Measurements from ENCODE around the gene SIRT3.
A peak's percentile ranks its signal among the peaks of the same experiment; 100 is the strongest.
"Not testable (repeated sequence)": the region's sequence is repeated elsewhere in the genome, so short reads cannot be mapped to it uniquely, and the experiment has no call there.

Gene SIRT3

DNA sequence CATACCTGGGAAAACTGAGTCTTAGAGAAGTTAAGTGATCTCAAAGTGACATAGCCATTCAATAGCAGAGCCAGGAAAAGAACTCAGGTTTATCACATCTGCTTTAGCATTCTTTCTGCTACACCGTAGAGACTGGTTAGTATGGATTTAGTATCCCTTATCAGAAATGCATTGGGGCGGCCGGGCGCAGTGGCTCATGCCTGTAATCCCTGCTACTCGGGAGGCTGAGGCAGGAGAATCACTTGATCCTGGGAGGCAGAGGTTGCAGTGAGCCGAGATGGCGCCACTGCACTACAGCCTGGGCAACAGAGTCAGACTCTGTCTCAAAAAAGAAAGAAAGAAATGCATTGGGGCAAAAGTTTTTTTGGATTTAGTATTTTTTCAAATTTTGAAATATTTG is 2.2 kb upstream of the SIRT3 start:
- not testable (repeated sequence) for DNase-seq

- peak; percentile 92 for DNase-seq
These were observed 929 bp upstream of the SIRT3 start, which contains the start of gene PSMD13 for GRCh38 chr11:236774-237767. Gene PSMD13, plus strand, starts transcription at chr11:236976. Its CDS starts 74 bp downstream, at chr11:237050.

GRCh38 chr11:235609-235996 is 539 bp downstream of the SIRT3 start:
- peak; percentile 84 for DNase-seq

GRCh38 chr11:235180-235579 is 962 bp downstream of the SIRT3 start:
- no peak for DNase-seq

DNA sequence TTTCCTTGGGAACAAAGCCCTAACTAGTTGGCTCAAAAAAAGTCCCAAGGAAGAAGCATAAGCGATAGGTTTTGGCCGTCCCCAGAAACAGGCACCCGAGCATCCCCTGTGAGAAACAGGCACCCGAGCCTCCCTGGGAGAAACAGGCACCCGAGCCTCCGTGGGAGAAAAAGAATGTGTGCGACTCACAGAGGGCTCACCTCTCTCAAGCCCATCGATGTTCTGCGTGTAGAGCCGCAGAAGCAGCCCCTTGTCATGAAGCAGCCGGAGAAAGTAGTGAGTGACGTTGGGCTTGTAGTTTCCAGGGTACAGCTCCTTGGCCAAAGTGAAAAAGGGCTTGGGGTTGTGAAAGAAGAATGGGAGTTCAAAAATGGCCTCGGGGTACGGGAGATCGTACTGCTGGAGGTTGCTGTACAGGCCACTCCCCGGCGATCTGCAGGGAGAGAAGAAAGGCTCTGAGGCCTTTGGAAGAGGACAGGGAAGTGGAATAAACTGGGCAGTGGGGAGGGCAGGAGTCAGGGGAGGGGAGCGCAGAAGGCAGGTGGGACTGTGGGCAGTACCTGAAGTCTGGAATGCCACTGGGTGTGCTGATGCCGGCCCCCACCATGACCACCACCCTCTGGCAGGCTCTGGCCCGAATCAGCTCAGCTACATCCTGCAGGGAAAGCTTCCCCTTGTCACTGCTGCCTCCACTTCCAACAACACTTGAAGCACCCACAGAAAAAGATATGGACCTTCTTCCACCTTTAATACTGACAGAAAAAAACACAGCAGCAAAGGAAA is 3.2 kb downstream of the SIRT3 start:
- DNase-seq: no peak

DNA sequence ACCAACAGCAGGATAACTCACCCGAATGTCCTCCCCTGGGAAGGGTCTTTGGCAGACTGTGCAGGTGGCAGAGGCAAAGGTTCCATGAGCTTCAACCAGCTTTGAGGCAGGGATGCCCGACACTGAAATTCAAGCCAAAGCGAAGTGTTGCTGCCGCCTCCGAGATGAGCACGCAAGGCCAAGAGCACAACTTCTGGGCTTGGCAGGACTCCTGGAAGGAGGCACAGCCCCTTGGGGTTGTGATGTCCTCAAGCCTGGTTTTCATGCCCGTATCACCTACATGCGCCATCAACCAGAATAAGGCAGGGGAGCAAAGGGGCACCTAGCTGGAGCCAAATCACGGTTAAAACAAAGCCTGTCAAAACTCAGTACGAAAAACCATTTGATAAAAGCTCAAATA is 5.7 kb downstream of the SIRT3 start:
- DNase-seq: no peak

DNA sequence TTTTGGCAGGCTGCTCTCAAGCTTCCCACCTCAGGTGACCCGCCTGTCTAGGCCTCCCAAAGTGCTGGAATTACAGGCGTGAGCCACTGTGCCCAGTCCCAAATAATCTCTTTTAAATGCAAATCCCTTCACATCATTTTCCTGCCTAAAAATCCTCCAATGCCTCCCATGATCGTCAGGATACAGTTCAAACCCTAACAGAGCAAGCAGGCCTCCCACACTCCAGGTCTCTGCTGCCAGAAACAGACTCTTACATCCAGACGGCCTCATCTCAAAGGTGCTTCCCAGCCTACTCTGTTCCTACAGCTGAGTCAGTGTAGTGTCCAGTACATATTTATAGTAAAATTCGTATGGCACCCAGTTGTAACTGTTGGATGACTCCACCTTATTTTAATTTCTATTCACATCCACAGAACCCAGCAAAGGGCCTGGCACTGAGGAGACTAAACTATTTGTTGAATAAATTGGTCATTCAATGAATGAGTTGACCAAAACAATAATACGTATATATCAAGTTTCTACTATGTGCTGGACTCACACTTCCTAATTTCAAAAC is 8.2 kb downstream of the SIRT3 start:
- no peak for DNase-seq

DNA sequence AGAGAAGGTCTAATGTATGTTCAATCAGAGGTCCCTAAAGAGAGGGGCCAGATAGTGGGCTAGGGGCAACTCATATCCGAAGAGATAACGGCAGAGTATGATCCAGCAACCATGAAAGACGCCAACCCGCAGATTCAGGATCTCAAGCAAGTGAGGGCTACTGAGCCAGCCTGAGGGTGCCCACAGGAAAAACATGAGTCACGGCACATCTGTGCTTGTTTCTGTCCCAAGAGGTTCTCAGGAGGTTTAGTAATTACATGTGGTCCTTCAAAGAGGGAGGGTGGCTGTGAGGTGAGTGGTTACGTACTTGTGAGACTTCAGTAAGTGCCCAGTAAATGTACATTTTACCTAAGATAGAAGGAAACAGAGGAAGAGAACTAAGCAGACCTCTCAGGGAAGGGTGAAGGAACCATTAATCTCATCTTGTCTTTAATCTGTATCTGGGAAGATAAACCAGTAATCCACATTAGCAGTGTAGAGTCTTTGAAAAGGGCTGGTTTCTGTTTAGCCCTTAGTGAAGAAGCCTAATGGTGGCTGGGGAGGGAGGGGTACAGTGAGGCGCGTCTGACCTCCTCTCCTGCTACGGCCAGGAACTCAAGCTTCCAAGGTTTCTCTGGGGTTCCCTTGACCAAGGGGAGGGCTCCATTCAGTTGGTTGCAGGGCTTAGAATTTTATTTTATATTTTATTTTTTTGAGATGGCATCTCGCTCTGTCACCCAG is 10.2 kb downstream of the SIRT3 start:
- DNase-seq: no peak

DNA sequence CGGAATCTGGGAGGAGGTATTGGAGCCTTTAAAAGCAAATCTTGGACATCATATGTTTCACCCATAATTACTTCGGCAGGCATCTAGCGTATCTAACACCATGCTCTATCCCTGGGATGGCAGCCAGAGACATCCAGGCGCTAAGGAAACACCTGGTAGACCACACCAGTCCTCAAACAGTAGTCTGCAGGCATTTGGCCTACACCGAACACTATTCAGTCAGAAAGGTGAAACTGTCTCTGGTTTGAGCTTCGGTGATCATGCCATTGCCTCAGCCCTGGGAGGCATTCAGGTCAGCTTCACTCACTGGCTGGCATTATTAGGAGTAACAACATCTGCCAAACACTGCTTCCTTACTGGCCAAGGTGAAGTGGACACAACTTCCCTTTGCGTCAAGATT is 11.7 kb downstream of the SIRT3 start:
- no peak for DNase-seq

- DNase-seq: no peak
These were observed 12.3 kb downstream of the SIRT3 start for GRCh38 chr11:223884-224283.

DNA sequence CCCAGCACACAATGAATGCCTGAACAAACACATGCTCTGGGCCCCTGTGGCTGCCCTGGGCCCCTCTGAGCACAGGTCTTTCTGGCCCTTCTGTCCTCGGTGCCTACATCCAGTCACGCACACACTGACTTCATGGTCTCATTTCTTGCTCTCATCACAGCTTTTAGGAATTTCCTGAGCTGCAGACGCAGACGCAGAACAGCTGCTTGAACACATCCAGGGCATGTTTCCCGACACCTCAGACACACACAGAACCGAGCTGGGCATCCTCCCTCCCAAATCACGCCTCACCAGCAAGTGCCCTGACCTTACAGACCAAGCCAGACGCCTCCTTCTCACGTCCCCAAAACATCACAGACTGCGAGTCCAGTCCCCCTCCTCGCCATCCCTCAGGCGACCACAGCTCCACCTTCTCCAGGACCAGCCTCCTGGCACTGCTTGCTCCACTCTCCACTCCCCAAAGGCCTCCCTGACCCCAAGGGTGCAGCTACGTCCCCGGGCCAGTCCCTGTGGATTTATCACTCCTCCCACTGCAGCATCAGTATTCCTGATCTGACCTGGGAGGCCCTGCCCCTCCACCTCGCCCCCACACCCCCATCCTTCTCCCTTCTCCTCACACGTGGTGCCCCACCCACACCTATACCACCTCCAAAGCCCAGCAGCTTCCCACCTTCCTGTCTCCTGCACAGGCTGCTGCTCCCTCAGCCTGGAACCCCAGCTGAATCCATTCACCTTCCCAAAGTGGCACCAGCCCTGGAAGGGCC is 12.9 kb downstream of the SIRT3 start:
- no peak for DNase-seq

DNA sequence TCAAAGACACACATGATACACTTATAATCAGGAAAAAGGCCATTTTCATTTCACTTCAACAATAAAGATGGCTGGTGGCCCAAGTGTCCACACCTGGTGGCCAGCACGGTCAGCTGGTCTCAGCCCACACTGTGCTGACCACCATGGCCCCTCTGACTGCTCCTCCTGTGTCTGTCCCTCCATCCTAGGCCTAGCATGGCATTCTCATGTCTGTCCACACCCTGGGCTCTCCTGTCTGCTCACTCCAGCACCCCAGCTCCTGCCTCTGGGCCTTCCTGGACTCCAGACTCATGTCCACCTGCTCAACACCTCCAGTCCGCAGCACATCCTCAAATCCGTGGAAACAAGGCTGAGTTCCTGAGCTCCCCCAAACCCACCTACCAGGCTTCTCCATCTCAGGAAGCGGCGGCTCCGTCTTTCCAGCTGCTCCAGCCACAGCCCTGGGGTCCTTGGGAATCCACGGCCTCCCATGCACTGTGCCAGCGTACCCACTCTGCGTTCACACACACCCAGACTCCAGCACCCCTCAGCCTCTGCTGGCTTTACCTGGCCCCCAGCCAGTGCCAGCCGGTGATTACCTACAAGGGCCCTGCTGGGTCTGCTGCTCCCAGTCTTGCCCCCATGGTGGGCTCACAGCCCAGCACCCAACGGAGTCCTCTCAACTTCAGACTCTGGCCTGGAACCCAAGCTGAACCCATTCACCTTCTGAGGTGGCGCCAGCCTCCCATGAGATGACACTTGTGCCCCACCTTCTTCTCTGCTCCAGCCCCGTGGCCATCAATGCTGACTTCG is 13.9 kb downstream of the SIRT3 start:
- DNase-seq: no peak

GRCh38 chr11:221539-221938 is 14.6 kb downstream of the SIRT3 start:
- no peak for DNase-seq

- DNase-seq: not testable (repeated sequence)
These were observed 15.4 kb downstream of the SIRT3 start for GRCh38 chr11:220641-221215.

DNA sequence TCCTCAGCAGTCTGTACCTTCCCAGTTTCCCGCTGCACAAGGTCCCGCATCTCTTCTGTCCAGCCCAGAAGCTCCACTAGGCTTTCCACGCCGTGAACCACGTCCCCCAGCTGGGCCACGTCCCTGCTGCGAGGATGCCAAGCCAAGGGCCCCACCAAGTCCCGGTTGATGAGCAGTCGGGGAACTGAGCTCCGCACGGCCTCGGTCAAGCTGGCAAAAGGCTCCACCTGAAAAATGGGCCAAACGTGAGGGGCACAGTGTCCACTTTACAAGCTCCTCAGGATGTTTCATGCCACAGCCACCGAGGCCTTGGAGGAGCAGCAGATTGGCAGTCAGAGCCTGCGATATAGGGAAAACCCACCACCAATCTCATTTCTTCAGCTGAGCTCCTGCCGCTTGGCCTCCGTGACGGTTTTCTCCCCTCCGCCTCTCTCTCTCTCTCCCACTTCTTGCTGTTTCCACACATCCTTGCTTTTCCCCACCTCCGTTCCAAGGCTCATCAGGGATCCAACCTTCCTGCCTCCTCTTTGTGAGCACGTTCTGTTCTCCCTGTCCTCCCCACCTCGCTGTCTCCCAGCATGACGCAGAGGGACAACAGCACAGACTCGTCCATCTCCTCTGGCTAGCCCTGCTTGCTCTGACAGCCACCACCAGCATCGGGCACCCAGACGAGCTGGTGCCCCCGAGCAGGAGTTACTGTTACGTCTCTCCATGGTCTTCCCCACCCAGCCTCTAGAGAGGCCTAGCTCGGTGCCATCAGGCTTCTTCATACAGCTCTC is 17.1 kb downstream of the SIRT3 start:
- no peak for DNase-seq

DNA sequence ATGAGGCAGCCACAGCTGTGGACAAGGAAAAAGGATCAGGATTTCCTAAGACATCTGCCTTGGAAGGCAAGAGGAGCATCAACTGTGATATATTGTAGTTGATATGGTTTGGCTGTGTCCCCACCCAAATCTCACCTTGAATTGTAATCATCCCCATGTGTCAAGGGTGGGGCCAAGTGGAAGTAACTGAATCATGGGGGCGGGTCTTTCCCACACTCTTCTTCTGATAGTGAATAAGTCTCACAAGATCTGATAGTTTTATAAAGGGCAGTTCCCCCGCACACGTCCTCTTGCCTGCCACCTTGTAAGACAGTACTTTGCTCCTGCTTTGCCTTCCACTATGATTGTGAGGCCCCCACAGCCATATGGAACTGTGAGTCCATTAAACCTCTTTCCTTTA is 18.4 kb downstream of the SIRT3 start:
- DNase-seq: no peak

DNA sequence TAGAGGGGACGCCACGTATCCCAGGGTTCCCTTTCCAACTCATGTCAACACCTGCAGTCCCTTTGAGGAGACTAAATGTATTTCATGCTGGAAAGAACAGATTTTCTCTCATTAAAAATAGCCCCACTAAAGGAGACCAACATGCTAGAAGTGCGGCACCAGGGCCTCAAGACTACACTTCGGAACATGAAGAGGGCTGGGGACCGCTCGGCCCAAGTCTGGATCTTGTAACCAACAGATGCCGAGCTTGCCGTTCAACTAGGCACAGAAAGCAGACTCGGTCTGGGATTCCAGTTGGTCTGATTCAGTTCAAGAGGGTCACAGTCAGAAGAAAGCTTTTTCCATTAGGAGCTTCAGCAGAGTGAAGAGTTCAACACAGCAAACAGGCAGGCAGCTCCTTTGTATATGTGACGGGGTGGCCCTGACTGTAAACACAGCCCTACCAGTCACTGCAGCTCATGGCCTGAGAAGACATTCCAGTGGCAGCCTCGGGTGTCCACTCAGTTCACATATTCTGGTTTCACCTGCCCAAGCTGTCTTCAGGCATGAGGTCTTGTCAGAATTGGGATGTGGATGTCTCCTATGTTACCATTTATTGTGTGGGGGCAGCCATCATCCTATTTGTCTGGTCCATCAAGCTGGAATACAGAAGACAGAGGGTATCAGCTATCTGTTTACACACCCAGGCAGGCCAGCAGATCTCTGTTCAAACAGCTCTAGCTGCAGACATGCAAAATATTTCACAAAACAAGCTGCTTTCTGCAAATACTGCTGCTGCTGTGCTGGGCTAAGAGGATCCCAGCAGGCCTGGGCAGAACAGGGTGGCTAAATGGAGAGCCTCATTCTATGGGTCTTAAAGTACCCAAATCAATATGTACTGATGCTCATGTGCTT is 19.8 kb downstream of the SIRT3 start:
- no peak for DNase-seq

GRCh38 chr11:215581-216037 is 20.5 kb downstream of the SIRT3 start:
- DNase-seq: no peak

GRCh38 chr11:214083-214482 is 22.1 kb downstream of the SIRT3 start:
- no peak for DNase-seq
